NT2/D1 (cell line): ENCODE results near the gene BCAN.
A peak's percentile ranks its signal among the peaks of the same experiment; 100 is the strongest.

ENCODE experiments used
- SUZ12 ChIP-seq: IDR thresholded peaks from 2 replicates; pipeline ENCODE4 v1.6.1; 2011; ENCODE audit not compliant: insufficient read length, insufficient read depth; ENCODE audit errors: extremely low read depth
- YY1 ChIP-seq: IDR thresholded peaks from 2 replicates; pipeline ENCODE4 v1.6.1; 2011; ENCODE audit not compliant: insufficient read length, insufficient read depth
- ZNF274 ChIP-seq: IDR thresholded peaks from 2 replicates; pipeline ENCODE4 v1.6.1; 2011; ENCODE audit warnings: mild to moderate bottlenecking, low read depth, low read length

DNA sequence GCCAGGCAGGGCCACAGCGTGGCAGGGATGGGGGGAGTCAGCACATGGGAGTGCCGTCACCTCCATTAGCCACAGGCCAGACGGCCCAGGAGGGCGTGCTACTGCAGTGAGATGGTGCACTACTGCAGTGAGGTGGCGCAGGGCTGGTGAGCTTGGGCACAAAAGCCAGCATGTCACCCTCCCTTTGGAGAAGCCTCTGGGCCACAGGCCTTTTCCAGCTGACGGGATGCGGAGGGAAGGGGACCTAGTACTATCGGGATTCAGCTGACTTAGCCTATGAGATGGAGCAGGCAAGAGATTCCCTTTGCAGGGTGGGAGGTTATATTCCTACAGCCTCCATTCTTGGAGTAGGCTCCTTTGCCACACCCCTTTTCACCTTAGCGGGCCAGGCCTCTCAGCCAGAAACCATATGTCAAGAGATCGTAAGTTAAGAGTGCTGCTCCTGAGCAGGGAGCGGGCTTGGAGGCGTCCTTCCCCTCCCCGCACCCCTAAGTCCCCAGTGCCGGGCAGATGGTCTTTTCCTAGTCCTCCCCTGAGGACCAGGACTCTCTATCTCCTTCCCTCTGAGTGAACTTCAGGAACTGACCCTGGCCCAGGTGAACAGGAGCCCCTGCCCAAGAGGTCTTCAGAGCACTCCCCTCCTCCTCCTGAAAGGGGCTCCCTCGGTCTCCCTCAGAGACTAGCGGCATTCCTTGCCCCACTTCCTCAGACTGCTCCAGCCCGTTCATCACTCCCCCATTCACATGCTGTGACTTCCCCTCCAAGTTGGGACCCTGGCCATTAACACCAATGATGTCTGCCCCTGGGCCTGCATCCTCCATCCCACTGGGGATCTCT lies 27.1 kb downstream of the BCAN start:
- no peak for TF ChIP-seq ZNF274
- TF ChIP-seq SUZ12, result no peak
- peak; percentile 11 for TF ChIP-seq YY1
